ENCODE results near the gene MGAT5B. TPM values are rescaled to one million over a fixed set of nuclear protein-coding genes. Genes with fewer than 3 reads are reported as not detected.

MGAT5B gene
- total RNA-seq, 2 donors from 2014 or later = 0.14 to 4.1 TPM

GRCh38 chr17:76993651-76994050 lies 125.4 kb downstream of the MGAT5B start:
- no peaks in the 10 kb centered on the region for H3K9me3 ChIP-seq
- H3K27me3 ChIP-seq (replicated peaks; ENCODE audit: insufficient read depth) = peaks cover 4% of the 10 kb centered on the region
- no peak for DNase-seq (ENCODE audit: low spot score)
- intact Hi-C loops (cut with DNase I) = no loop called here
- H3K27ac ChIP-seq = no peak overlapping the region
- no peak overlapping the region for H3K4me3 ChIP-seq
- H3K36me3 ChIP-seq = no peaks in the 10 kb centered on the region
- WGBS = 63% methylated on average over 5 of the region's 5 CpGs
- no peaks in the 10 kb centered on the region for H3K4me1 ChIP-seq (replicated peaks)
- TF ChIP-seq POLR2AphosphoS5 (IDR thresholded peaks at IDR 0.05) = no peak
- no peak for TF ChIP-seq POLR2A (IDR thresholded peaks at IDR 0.05)
- no peak for TF ChIP-seq CTCF (IDR thresholded peaks at IDR 0.05)

GRCh38 chr17:76994237-76994637 lies 126.0 kb downstream of the MGAT5B start:
- Histone ChIP-seq H3K27ac (no peak overlapping the region), H3K36me3 (no peaks in the 10 kb centered on the region), H3K4me3 (no peak overlapping the region), H3K9me3 (no peaks in the 10 kb centered on the region), H3K27me3 (replicated peaks; ENCODE audit: insufficient read depth) (peaks cover 4% of the 10 kb centered on the region), H3K4me1 (replicated peaks) (no peaks in the 10 kb centered on the region)
- TF ChIP-seq CTCF (IDR thresholded peaks at IDR 0.05) = no peak
- WGBS = 48% methylated on average over 6 of the region's 6 CpGs
- intact Hi-C loops (cut with DNase I) = no loop called here
- no peak for DNase-seq (ENCODE audit: low spot score)

- no peak for TF ChIP-seq POLR2AphosphoS5 (IDR thresholded peaks at IDR 0.05)
- TF ChIP-seq CTCF (IDR thresholded peaks at IDR 0.05) = no peak
- TF ChIP-seq POLR2A (IDR thresholded peaks at IDR 0.05) = no peak
- intact Hi-C loops (cut with DNase I) = no loop called here
- Histone ChIP-seq H3K4me1 (replicated peaks) (no peaks in the 10 kb centered on the region), H3K4me3 (no peak overlapping the region), H3K9me3 (no peaks in the 10 kb centered on the region), H3K27me3 (replicated peaks; ENCODE audit: insufficient read depth) (no peaks in the 10 kb centered on the region), H3K27ac (no peak overlapping the region), H3K36me3 (no peaks in the 10 kb centered on the region)
- 59% methylated on average over 11 of the region's 11 CpGs for WGBS
- no peak for DNase-seq (ENCODE audit: low spot score)
These were observed 127.3 kb downstream of the MGAT5B start for GRCh38 chr17:76995387-76996105.

- no peaks in the 10 kb centered on the region for H3K9me3 ChIP-seq
- no peak overlapping the region for H3K27ac ChIP-seq
- 81% methylated on average over 16 of the region's 16 CpGs for WGBS
- H3K36me3 ChIP-seq = no peaks in the 10 kb centered on the region
- no peaks in the 10 kb centered on the region for H3K27me3 ChIP-seq (replicated peaks; ENCODE audit: insufficient read depth)
- no peaks in the 10 kb centered on the region for H3K4me1 ChIP-seq (replicated peaks)
- no peak for DNase-seq (ENCODE audit: low spot score)
- TF ChIP-seq POLR2AphosphoS5 (IDR thresholded peaks at IDR 0.05) (no peak), CTCF (IDR thresholded peaks at IDR 0.05) (no peak), POLR2A (IDR thresholded peaks at IDR 0.05) (no peak)
- intact Hi-C loops (cut with DNase I) = no loop called here
- H3K4me3 ChIP-seq = no peak overlapping the region
These were observed 128.8 kb downstream of the MGAT5B start for GRCh38 chr17:76996741-76997694.

Measured in prostate gland (tissue), 2 donors.